ENCODE measurements around the gene TAOK3.

GRCh38 chr12:118307069-118307954 is 65.4 kb downstream of the TAOK3 start:
- no peak for TF ChIP-seq CTCF (IDR thresholded peaks at IDR 0.05; ENCODE audit: insufficient read depth, low read length, poor library complexity, severe bottlenecking)
- TF ChIP-seq EZH2phosphoT487 (conservative IDR thresholded peaks at IDR 0.05; ENCODE audit: low read length): no peak

Measured in SU-DHL-6 (cell line).